ENCODE measurements around the gene AP3D1. TPM values are rescaled to one million over a fixed set of nuclear protein-coding genes. Genes with fewer than 3 reads are reported as not detected.

Gene AP3D1
- total RNA-seq, 1 experiment from 2014 or later, result 75.5 TPM

- no peaks in the 10 kb centered on the region for H3K36me3 ChIP-seq (ENCODE audit: low read depth)
- DNase-seq, result no peak
- POLR2A ChIA-PET (ENCODE audit: unreplicated experiment), result no interaction called here
- H3K4me3 ChIP-seq, result no peak overlapping the region
- H3K9me2 ChIP-seq (ENCODE audit: insufficient read depth), result no peaks in the 10 kb centered on the region
- H3K27me3 ChIP-seq (ENCODE audit: insufficient read depth, low read depth), result no peaks in the 10 kb centered on the region
- intact Hi-C loops (cut with micrococcal nuclease; ENCODE audit: unreplicated experiment), result no loop called here
- H3K27ac ChIP-seq, result no peak overlapping the region
- H3K4me2 ChIP-seq, result no peak overlapping the region
- H2AFZ ChIP-seq, result no peak overlapping the region
- H3K4me1 ChIP-seq (replicated peaks; ENCODE audit: insufficient read depth), result peaks cover 4% of the 10 kb centered on the region; the same call in 1 of the 2 replicates
- H4K20me1 ChIP-seq (ENCODE audit: insufficient read depth), result no peaks in the 10 kb centered on the region
- H3K79me2 ChIP-seq (ENCODE audit: low read depth), result 0 out of 2 replicates have a peak, but pooled peaks cover 6% of the 10 kb centered on the region
- no peaks in the 10 kb centered on the region for H3K9me3 ChIP-seq (ENCODE audit: insufficient read depth, low read depth)
- TF ChIP-seq CTCF (conservative IDR thresholded peaks at IDR 0.05) (no peak), EZH2 (IDR thresholded peaks at IDR 0.05; ENCODE audit: low read depth) (no peak)
- CTCF ChIA-PET, result no interaction called here
- H3F3A ChIP-seq (ENCODE audit: insufficient read depth, low read depth), result peaks cover 10% of the 10 kb centered on the region; the same call in 1 of the 2 replicates
- no TSS peak for BruUV-seq (replicated peaks)
These were observed 86.4 kb downstream of the AP3D1 start for GRCh38 chr19:2064788-2065524.

- Histone ChIP-seq H3K4me1 (replicated peaks; ENCODE audit: insufficient read depth) (peaks cover 5% of the 10 kb centered on the region), H3K9me3 (ENCODE audit: insufficient read depth, low read depth) (no peaks in the 10 kb centered on the region), H2AFZ (no peak overlapping the region), H3K4me3 (no peak overlapping the region), H3K9me2 (ENCODE audit: insufficient read depth) (no peaks in the 10 kb centered on the region), H3F3A (ENCODE audit: insufficient read depth, low read depth) (peaks cover 11% of the 10 kb centered on the region; the same call in 1 of the 2 replicates), H3K27me3 (ENCODE audit: insufficient read depth, low read depth) (no peaks in the 10 kb centered on the region), H3K79me2 (ENCODE audit: low read depth) (0 out of 2 replicates have a peak, but pooled peaks cover 6% of the 10 kb centered on the region), H3K36me3 (ENCODE audit: low read depth) (no peaks in the 10 kb centered on the region), H3K4me2 (no peak overlapping the region), H4K20me1 (ENCODE audit: insufficient read depth) (no peaks in the 10 kb centered on the region), H3K27ac (no peak overlapping the region)
- no peak for DNase-seq
- TF ChIP-seq CTCF (conservative IDR thresholded peaks at IDR 0.05) (no peak), EZH2 (IDR thresholded peaks at IDR 0.05; ENCODE audit: low read depth) (no peak)
- CTCF ChIA-PET, result no interaction called here
- POLR2A ChIA-PET (ENCODE audit: unreplicated experiment), result no interaction called here
- intact Hi-C loops (cut with micrococcal nuclease; ENCODE audit: unreplicated experiment), result no loop called here
- no TSS peak for BruUV-seq (replicated peaks)
These were observed 87.0 kb downstream of the AP3D1 start for GRCh38 chr19:2064395-2064787.

GRCh38 chr19:2063824-2064223, 87.5 kb downstream of the AP3D1 start:
- CTCF ChIA-PET, result no interaction called here
- H3K4me2 ChIP-seq, result no peak overlapping the region
- no peak overlapping the region for H3K4me3 ChIP-seq
- DNase-seq, result no peak
- no peaks in the 10 kb centered on the region for H3K9me3 ChIP-seq (ENCODE audit: insufficient read depth, low read depth)
- no peak overlapping the region for H3K27ac ChIP-seq
- intact Hi-C loops (cut with micrococcal nuclease; ENCODE audit: unreplicated experiment), result no loop called here
- H3K36me3 ChIP-seq (ENCODE audit: low read depth), result no peaks in the 10 kb centered on the region
- H4K20me1 ChIP-seq (ENCODE audit: insufficient read depth), result no peaks in the 10 kb centered on the region
- peaks cover 10% of the 10 kb centered on the region for H3K4me1 ChIP-seq (replicated peaks; ENCODE audit: insufficient read depth)
- H3K27me3 ChIP-seq (ENCODE audit: insufficient read depth, low read depth), result no peaks in the 10 kb centered on the region
- TF ChIP-seq EZH2 (IDR thresholded peaks at IDR 0.05; ENCODE audit: low read depth), result no peak
- no peak for TF ChIP-seq CTCF (conservative IDR thresholded peaks at IDR 0.05)
- H3K9me2 ChIP-seq (ENCODE audit: insufficient read depth), result no peaks in the 10 kb centered on the region
- H3F3A ChIP-seq (ENCODE audit: insufficient read depth, low read depth), result peaks cover 15% of the 10 kb centered on the region; the same call in 1 of the 2 replicates
- BruUV-seq (replicated peaks), result no TSS peak
- H2AFZ ChIP-seq, result no peak overlapping the region
- POLR2A ChIA-PET (ENCODE audit: unreplicated experiment), result no interaction called here
- 0 out of 2 replicates have a peak, but pooled peaks cover 6% of the 10 kb centered on the region for H3K79me2 ChIP-seq (ENCODE audit: low read depth)

Measured in PC-9 (cell line).